ENCODE data around the gene ACAT1. TPM values are rescaled to one million over a fixed set of nuclear protein-coding genes. Genes with fewer than 3 reads are reported as not detected.

The ACAT1 gene
- total RNA-seq, 1 experiment from 2014 or later, result 34.4 TPM

DNA sequence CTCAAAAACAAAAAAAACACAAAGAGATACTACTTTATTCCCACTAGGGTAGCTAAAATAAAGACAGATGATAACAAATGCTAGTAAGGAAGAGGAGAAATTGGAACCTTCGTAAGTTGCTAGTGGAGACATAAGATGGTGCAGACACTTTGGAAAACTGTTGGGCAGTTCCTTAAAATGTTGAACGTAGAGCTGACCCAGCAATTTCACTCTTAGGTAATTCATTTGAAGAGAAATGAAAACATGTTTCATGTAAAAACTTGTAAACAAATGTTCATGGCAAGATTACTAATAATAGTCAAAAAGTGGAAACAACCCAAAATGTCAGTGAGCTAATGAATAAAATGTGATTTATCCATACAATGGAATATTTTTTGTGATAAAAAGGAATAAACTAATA, 29.2 kb upstream of the ACAT1 start:
- ChIA-PET CTCF (no interaction called here), POLR2A (ENCODE audit: unreplicated experiment) (interaction anchor here (0.7 kb wide), 1 partner anchor 84 kb away, joined by 3 read pairs; no protein-coding TSS in a partner anchor)
- TF ChIP-seq, protein P1, sequence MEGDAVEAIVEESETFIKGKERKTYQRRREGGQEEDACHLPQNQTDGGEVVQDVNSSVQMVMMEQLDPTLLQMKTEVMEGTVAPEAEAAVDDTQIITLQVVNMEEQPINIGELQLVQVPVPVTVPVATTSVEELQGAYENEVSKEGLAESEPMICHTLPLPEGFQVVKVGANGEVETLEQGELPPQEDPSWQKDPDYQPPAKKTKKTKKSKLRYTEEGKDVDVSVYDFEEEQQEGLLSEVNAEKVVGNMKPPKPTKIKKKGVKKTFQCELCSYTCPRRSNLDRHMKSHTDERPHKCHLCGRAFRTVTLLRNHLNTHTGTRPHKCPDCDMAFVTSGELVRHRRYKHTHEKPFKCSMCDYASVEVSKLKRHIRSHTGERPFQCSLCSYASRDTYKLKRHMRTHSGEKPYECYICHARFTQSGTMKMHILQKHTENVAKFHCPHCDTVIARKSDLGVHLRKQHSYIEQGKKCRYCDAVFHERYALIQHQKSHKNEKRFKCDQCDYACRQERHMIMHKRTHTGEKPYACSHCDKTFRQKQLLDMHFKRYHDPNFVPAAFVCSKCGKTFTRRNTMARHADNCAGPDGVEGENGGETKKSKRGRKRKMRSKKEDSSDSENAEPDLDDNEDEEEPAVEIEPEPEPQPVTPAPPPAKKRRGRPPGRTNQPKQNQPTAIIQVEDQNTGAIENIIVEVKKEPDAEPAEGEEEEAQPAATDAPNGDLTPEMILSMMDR (conservative IDR thresholded peaks at IDR 0.05), result no peak
- Histone ChIP-seq H3K4me3 (no peak overlapping the region), H3K79me2 (ENCODE audit: low read depth) (no peaks in the 10 kb centered on the region), H3K9me2 (ENCODE audit: insufficient read depth) (no peaks in the 10 kb centered on the region), H2AFZ (no peak overlapping the region), H3F3A (ENCODE audit: insufficient read depth, low read depth) (peaks cover 7% of the 10 kb centered on the region; the same call in 1 of the 2 replicates), H4K20me1 (ENCODE audit: insufficient read depth) (peaks cover 3% of the 10 kb centered on the region; the same call in 1 of the 2 replicates), H3K4me1 (replicated peaks; ENCODE audit: insufficient read depth) (no peaks in the 10 kb centered on the region; the same call in 1 of the 2 replicates), H3K27ac (no peak overlapping the region), H3K36me3 (ENCODE audit: low read depth) (peaks cover 12% of the 10 kb centered on the region; the same call in 1 of the 2 replicates), H3K4me2 (no peak overlapping the region), H3K27me3 (ENCODE audit: insufficient read depth, low read depth) (no peaks in the 10 kb centered on the region), H3K9me3 (ENCODE audit: insufficient read depth, low read depth) (no peaks in the 10 kb centered on the region)
- no TSS peak for BruUV-seq (replicated peaks)
- intact Hi-C loops (cut with micrococcal nuclease; ENCODE audit: unreplicated experiment), result no loop called here
- no peak for DNase-seq

DNA sequence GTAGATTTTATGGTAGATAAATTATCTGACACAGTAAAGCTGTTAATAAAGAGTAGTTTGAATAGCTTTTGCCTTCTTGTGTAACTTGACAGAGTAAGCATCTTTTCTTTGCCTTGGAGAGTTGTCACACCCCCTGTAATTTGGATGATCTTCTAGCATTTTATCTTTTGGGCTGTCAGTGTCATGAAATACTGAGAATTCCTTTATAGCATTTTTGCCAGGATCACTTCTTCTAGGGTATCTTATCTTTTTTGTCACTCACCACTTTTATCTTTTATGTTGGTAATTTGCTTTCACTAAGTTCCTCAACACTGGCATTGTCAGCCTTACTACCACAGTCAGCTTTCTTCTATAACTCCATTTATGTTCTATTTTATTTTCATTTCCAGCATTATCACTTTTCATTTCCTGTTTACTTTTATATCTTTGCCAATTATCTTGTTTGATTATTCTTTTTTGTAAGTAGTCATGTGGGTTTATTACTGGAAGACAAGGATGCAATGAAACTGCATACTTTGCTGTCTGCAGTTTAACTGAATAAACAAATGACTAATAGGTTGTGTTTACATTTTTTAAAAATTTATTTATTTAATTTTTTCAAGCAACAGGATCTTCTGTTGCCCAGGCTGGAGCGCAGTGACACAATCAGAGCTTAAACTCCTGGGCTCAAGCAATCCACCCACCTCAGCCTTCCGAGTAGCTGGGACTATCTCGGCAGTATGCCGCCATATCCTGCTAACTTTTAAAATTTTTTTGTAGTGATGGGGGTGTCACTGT, 28.1 kb upstream of the ACAT1 start:
- Histone ChIP-seq H3K27me3 (ENCODE audit: insufficient read depth, low read depth) (no peaks in the 10 kb centered on the region), H3K79me2 (ENCODE audit: low read depth) (no peaks in the 10 kb centered on the region), H3K36me3 (ENCODE audit: low read depth) (peaks cover 12% of the 10 kb centered on the region), H3F3A (ENCODE audit: insufficient read depth, low read depth) (peaks cover 7% of the 10 kb centered on the region; the same call in 1 of the 2 replicates), H3K4me3 (no peak overlapping the region), H3K9me3 (ENCODE audit: insufficient read depth, low read depth) (no peaks in the 10 kb centered on the region), H3K4me2 (no peak overlapping the region), H4K20me1 (ENCODE audit: insufficient read depth) (peaks cover 3% of the 10 kb centered on the region; the same call in 1 of the 2 replicates), H3K9me2 (ENCODE audit: insufficient read depth) (no peaks in the 10 kb centered on the region), H2AFZ (no peak overlapping the region), H3K4me1 (replicated peaks; ENCODE audit: insufficient read depth) (no peaks in the 10 kb centered on the region; the same call in 1 of the 2 replicates), H3K27ac (0 out of 2 replicates have a peak overlapping the region, but pooled peaks have one; percentile 9)
- DNase-seq, result peak in 1 of 2 experiments; percentile 46
- intact Hi-C loops (cut with micrococcal nuclease; ENCODE audit: unreplicated experiment), result no loop called here
- ChIA-PET POLR2A (ENCODE audit: unreplicated experiment) (no interaction called here), CTCF (no interaction called here)
- BruUV-seq (replicated peaks), result no TSS peak
- TF ChIP-seq, protein P1 (conservative IDR thresholded peaks at IDR 0.05), result no peak
- TF ChIP-seq EZH2 (IDR thresholded peaks at IDR 0.05; ENCODE audit: low read depth), result no peak

DNA sequence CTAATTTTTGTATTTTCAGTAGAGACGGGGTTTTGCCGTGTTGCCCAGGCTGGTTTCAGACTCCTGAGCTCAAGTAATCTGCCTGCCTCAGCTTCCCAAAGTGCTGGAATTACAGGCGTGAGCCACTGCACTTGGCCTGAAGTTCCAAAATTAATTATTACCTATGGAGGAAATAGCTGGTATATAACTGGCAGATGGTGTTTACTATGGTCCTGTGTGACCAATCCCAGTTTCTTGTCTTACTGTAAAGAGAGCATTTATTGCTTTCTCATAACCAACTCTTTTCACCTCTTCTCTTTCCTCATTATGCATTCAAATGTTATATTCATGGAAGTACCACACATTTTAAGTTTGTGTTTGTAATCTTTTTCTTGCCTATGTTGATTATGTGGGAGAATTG, 24.2 kb upstream of the ACAT1 start:
- Histone ChIP-seq H3K27me3 (ENCODE audit: insufficient read depth, low read depth) (no peaks in the 10 kb centered on the region), H2AFZ (no peak overlapping the region), H3K4me2 (no peak overlapping the region), H3K4me3 (no peak overlapping the region), H4K20me1 (ENCODE audit: insufficient read depth) (peaks cover 3% of the 10 kb centered on the region; the same call in 1 of the 2 replicates), H3K36me3 (ENCODE audit: low read depth) (peaks cover 18% of the 10 kb centered on the region), H3K27ac (no peak overlapping the region), H3K4me1 (replicated peaks; ENCODE audit: insufficient read depth) (no peaks in the 10 kb centered on the region; the same call in 1 of the 2 replicates), H3K79me2 (ENCODE audit: low read depth) (no peaks in the 10 kb centered on the region), H3K9me3 (ENCODE audit: insufficient read depth, low read depth) (no peaks in the 10 kb centered on the region), H3K9me2 (ENCODE audit: insufficient read depth) (no peaks in the 10 kb centered on the region), H3F3A (ENCODE audit: insufficient read depth, low read depth) (peaks cover 7% of the 10 kb centered on the region; the same call in 1 of the 2 replicates)
- ChIA-PET CTCF (no interaction called here), POLR2A (ENCODE audit: unreplicated experiment) (no interaction called here)
- BruUV-seq (replicated peaks), result no TSS peak
- TF ChIP-seq EZH2 (IDR thresholded peaks at IDR 0.05; ENCODE audit: low read depth), result no peak
- TF ChIP-seq, protein P1 (conservative IDR thresholded peaks at IDR 0.05), result no peak
- DNase-seq, result no peak
- intact Hi-C loops (cut with micrococcal nuclease; ENCODE audit: unreplicated experiment), result no loop called here
